A673 (cell line): ENCODE measurements around the gene MED12L.

Experiments used
- CTCF ChIP-seq: fragments of 300-800, 200-600 bp; sonication (generic); conservative IDR thresholded peaks from 2 replicates; pipeline ENCODE4 v1.5.1; 2017; ENCODE audit warnings: low read depth, mild to moderate bottlenecking, antibody characterized with exemption, low read length, moderate library complexity, mixed read lengths
- EZH2 ChIP-seq: fragments of 200-600 bp; sonication (generic); IDR thresholded peaks from 2 replicates; pipeline ENCODE4 v1.6.1; 2017; ENCODE audit warnings: borderline replicate concordance, low read depth, mild to moderate bottlenecking, mixed read lengths, antibody characterized with exemption, low read length; ENCODE audit not compliant: poor library complexity, severe bottlenecking

GRCh38 chr3:151430821-151431484, 345.5 kb downstream of the MED12L start:
- no peak for TF ChIP-seq CTCF
- no peak for TF ChIP-seq EZH2
